Glomerular visceral epithelial cell (primary cell): ENCODE measurements around the gene ITPK1.
"Not testable (repeated sequence)": the region's sequence is repeated elsewhere in the genome, so short reads cannot be mapped to it uniquely, and the experiment has no call there.

Experiments used
- DNase-seq: peaks from one replicate; pipeline ENCODE4 v3.0.0-alpha.2; 2016; ENCODE audit errors: extremely low spot score

ITPK1 gene

DNA sequence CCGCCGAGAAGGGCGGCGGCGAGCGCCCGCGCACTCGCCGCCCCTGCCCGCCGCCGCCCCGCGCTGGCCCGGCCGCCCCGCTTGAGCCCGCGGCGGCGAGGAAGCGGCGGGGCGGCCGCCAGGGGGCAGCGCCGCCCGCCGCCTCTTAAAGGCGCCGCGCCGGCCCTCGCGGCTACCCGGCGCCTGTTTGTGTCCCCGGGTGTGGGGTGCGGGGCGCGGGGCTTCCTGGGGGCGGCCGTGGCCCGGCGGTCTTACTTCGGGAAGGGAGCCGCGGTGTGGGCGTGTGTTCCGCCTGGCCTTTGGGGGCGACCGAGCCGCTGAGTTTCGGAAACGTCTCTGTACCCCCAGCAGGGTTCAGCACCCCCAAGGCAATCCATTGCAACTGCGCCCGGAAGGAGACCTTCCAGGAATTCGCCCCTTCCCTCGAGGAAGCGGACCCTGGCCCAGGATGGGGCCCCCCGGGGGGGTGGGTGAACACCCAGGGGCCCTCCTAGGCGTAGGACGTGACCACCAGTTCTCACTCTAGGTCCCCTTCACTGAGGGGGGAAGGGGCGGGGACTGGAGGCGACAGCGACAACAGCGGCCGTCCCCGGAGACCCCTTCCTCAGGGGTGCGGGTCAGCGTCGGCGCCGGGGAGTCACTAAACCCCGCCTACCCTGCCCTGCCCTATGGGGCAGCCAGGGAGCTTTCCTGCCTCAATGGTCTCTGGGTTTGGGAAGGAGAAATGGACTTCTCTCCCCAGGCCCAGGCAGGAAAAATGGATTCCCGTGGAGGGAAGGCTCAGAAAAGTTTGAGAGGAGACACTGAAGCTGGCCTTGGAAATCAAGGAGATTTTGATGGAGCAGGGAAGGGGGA, at the start of gene ITPK1:
ITPK1 (minus strand) TSS at position 105 of the 855 bp plus-strand sequence. CDS start 762 bp downstream, outside the sequence.
- peak; percentile 79 for DNase-seq

DNA sequence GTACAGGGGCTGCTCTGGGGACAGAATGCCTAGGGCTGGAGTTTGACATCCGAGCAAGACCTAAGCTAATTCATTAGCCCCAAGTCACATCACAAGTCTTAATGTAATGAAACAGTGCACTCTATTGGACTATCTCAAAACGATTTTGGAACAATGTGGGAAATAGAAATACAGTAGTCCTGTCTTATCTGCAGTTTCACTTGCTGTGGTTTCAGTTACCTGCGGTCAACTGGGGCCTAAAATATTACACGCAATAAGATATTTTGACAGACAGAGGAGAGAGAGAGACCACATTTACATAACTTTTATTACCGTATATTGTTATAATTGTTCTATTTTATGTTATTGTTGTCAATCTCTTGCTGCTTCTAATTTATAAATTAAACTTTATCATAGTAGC, 47.8 kb upstream of the ITPK1 start:
- no peak for DNase-seq

DNA sequence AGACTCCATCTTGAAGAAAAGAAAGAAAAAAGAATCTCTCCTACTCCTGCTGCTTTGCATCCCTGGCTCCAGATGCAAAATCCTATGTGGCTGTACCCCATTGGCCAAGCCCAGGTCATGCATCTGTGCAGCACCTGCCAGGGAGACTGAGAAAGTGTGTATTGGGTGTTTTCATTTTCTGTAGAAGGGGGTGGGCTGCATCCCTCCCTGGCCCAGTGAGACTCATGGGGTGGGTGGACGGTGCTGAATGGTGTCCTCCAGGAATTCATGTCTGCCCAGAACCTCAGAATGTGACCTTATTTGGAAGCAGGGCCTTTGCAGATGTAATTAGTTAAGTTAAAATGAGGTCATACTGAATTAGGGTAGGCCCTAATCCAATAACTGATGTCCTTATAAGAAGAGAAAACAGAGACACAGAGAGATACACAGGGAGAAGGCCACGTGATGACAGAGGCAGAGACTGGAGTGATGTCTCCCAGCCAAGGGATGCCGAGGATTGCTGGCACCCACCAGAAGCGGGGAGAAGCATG, 45.8 kb upstream of the ITPK1 start:
- no peak for DNase-seq

DNA sequence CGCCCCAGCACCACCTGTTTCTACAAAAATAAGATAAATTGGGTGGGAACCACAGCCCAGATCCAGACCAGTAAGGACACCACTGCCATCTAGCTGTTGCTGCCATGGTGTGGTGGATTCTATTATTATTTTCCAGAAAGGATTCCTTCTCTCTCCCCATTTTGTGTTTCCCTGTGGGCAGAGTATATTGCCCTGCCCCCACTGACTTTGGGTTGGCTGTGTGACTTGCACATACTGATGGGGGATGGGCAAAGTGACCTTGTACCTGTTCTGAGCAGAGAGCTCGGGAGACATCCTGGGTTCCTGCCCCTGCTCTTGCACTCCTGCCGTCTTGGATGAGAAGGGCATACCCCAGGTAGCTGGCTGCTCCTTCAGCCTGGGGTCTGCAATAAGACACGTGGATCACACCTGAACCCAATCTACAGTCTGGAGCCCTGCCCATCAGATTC, 44.7 kb upstream of the ITPK1 start:
- peak; percentile 32 for DNase-seq

DNA sequence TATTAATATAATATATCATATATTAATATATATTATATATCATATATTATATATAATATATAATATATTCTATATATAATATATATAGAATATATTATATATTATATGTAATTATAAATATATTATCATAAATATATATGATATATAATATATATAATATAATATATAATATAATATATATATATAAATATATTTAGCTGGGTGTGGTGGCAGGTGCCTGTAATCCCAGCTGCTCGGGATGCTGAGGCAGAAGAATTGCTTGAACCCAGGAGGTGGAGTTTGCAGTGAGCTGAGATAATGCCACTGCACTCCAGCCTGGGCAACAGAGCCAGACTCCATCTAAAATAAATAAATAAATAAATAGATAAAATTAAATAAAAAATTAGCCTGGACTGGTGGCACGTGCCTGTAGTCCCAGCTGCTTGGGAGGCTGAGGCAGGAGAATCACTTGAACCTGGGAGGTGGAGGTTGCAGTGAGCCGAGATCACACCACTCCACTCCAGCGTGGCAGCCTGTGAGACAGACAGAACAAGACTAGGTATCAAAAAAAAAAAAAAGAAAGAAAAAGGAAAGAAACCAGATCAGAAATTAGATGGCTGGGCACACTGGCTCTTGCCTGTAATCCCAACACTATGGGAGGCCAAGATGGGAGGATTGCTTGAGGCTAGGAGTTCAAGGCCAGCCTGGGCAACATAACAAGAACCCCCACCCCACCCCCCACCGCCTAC, 44.1 kb upstream of the ITPK1 start:
- not testable (repeated sequence) for DNase-seq

DNA sequence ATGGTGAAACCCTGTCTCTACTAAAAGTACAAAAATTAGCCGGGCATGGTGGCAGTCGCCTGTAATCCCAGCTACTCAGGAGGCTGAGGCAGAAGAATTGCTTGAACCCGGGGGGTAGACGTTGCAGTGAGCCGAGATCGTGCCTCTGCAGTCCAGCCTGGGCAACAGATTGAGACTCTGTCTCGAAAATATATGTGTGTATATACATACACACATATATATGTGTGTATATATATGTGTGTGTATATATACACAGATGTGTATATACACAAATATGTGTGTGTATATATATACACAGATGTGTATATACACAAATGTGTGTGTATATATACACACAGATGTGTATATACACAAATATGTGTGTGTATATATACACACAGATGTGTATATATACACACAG, 42.6 kb upstream of the ITPK1 start:
- not testable (repeated sequence) for DNase-seq

DNA sequence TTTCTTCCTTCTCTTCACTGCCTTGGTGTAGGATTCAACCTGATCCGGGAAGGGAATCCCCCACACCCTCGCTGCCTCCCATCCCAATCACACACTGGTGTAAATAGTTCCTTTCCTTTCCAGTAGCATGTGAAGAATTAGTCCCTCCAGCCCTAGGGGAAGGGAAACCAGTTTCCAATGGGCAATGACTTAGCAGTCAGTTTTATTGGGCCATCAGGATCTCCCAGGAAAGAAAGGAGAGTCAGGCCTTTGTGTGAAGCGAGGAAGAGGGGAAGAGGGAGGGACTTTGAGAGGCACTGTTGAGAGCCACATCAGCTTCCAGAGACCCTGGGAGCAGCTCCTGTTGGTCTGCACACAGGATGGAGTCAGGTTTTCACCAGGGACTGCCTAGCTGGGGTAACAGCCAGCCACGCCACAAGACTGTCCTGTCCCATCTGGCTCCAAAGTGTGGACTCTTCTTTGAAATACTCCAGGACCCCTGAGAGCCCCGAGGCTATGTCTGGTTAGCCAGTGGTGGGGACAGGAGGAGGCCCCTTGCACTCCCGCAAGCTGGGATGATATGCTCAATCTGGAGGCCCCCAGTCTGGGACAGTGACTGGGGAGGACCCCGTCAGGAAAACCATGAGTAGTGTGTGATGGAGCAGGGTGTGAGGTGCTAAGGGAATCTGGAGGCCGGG, 41.1 kb upstream of the ITPK1 start:
- no peak for DNase-seq

DNA sequence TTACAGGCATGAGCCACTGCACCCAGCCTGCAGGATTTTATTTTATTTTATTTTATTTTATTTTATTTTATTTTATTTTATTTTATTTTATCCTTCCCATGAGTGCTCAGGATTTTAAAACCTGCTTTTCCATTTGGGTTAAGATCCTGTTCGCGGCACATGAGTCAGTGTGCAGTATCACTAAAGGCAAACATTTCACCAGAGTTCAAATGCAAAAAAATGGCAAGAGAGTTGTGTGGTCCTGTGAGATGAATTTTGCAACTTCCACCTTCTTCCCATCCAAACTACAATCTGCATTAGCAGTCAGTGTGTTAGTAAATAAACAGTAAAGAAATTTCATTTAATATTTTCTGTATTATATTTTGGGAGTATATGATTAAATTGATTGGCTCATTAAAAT, 39.9 kb upstream of the ITPK1 start:
- DNase-seq = no peak

DNA sequence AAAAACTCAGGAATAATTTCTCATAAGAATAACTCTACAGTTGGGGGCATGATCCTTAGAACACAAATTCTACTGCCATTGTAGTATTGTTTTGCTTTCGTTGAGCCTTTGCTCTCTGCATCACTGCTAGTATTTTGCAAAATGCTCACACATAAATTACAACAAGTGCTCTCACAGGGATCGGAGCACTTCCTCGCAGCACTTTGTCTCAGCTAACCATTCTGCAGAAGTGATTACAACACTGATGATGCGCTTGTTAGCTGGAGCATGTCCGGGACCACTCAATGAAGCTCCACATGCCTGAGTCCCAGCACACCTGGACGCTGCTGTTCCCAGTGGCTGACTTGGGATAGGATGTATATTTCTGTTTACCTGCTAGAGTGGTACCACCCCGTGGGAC, 37.4 kb upstream of the ITPK1 start:
- no peak for DNase-seq

DNA sequence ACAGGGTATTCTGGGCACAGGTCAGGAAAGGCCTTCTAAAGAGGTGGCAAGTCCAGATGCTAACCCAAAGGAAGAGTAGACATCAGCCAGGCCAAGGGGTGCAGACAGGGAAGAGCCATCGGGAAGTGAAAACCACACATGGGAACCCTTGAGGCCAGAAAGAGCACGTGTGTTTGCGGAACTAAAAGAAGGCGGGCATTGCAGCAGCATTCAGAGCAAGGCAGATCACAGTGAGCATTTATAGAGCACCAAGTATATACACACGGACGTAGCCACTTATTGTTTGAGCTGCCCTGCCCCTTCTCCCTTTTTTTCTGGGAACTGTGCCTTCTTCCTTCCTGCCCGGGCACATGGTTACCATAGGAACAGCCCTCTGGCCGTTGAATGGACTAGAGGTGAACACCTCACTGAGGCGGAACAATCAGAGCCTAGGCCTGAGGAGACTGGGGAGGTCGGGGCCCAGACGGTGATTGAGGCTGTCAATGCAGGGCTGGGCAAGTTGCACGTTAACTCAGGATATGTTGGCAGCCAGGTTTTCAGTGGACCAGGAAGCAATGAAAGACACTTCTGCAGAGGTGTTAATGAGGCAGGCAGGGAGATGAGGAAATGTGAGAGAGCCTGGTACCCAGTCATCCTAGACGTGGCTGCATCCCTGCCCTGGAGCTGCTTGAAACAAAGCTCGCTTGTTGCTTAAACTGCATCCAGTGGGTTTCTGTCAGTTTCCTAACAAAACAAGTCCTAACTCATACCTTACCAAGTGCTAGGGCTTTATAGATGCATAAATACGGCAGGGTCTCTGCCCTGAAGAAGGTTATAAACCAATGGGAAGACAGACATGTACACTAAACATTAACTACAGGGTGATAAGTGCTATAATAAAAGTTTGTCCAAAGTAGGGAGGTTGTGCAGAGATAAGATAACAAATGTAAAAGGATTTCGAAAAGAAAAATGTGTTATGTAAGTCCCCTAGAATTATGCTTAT, 34.8 kb upstream of the ITPK1 start:
- peak; percentile 17 for DNase-seq

DNA sequence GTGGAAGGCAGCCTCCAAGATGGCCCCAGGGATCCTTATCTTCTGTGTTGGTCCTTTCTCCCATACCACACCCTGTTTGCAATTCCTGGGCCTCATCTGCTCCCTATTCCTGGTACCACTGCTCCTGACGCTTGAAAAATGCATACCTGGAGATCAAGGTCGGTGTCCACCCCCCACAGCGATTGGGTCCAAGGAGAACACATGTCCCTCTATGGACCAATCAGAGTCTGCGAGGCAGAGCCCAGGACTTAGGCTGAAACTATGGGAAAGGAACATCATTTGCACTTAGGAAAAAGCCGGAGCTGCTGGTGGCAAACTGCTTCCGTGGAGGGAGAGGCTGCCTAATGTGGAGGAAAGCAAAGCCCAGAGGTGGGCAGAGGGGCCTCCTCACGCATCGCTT, 33.3 kb upstream of the ITPK1 start:
- no peak for DNase-seq

DNA sequence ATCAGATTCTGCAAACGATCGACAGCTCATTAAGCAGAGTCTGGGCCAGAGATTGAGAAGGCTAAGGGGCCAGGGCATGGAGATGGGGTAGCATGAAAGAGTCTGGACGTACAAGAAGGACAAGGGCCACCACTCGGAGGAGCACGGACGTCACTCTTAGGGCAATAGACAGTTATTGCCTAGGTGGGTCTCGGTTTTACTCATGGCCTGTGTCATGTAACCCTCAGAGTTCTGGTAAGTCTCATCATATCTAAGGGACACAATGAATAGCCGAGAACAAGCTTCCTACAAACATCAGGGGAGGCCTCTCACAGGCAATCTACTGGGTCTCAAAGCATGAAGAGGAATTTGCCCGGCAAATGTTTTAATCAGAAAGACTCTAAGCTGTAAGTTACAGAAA, 30.4 kb upstream of the ITPK1 start:
- DNase-seq = no peak

DNA sequence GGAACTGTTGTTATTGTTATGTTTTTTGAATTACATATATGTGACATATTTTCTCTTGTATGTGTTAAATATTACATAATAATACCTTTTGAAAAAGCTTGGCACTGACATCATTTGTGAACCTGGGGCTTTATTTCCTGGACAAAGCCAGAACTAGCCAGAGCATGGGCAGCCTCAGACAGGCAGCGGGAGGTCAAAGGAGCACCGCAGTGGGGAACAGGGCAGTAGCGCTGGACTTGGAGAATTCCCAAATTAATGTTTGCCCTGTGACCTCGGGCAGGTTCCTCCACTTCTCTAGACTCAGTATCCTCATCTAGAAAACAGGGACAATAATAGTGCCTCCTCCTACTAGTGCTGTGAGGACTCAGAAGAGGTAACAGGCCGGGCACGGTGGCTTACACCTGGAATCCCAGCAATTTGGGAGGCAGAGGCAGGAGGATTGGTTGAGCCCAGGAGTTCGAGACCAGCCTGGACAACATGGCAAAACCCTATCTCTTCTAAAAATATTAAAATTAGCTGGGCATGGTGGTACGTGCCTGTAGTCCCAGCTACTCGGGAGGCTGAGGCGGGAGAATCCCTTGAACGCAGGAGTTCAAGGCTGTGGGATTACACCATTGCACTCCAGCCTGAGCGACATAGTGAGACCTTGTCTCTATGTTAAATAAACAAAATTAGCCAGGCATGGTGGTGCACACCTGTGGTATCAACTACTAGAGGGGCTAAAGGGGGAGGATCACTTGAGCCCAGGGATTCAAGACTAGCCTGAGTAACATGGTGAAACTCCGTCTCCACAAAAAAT, 27.3 kb upstream of the ITPK1 start:
- DNase-seq = no peak

DNA sequence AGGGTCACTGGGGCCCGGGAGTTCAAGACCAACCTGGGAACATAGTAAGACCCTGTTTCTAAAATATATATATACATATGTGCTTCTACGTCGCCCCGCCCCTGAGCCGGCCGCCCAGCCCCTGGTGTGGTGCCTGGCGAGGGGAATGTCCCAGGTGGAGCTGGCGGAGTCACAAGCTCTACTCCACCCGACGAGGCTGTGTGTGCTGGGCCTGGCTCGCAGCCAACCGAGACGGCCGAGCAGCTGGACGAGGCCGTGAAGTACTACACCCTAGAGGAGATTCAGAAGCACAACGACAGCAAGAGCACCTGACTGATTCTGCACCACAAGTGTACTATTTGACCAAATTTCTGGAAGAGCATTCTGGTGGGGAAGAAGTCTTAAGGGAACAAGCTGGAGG, 22.1 kb upstream of the ITPK1 start:
- DNase-seq = no peak

DNA sequence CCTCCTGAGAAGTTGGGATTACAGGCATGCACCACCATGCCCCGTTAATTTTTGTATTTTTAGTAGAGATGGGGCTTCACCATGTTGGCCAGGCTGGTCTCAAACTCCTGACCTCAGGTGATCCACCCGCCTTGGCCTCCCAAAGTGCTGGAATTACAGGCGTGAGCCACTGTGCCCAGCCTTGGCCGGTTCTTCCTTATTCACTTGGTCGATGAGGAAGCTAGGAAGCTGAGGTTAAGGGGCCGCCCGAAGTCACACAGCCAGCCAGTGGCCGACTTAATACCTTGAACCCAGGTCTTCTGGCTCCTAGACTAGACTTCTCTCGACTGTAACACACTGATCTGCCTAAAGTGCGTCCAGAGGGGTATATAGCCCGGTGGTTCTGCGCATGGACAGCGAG, 20.8 kb upstream of the ITPK1 start:
- not testable (repeated sequence) for DNase-seq

DNA sequence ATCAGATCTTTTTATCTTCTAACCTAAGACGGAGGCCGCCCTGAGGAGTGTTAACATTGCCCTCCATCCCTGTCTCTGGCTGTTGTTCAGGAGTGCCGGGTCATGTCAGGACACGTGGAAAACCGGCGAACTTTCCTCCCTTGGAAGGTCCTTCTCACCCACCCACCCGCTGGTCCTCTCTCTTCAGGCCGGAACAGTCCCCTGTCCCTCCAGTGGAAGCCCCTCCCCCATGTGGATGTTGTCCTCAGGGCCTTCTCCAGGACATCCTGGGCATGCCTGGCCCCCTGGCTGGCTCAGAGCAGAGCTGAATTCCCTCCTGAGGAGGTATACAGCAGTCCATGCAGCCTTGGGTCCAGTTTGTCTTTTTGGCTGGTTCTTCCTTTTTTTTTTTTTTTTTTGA, 20.3 kb upstream of the ITPK1 start:
- DNase-seq = no peak

DNA sequence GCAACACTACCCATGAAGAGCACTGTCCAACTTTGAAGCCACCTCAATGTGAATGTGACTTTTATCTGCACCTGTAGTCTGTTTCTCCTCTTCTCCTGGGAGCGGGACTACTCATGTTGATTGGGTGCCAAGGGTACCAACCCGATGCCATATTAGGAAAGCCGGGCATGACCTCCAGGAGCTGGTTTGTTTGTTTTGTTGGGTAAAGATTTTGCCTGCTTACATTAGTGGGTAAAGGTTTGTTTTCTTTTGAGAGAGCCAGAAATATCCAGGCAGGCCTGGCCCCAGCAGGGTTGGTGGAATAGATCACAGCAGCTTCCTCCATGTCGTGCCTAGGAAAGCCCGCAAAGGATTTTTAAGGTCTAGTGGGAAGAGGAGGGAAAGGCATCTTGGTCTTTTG, 19.7 kb upstream of the ITPK1 start:
- no peak for DNase-seq

DNA sequence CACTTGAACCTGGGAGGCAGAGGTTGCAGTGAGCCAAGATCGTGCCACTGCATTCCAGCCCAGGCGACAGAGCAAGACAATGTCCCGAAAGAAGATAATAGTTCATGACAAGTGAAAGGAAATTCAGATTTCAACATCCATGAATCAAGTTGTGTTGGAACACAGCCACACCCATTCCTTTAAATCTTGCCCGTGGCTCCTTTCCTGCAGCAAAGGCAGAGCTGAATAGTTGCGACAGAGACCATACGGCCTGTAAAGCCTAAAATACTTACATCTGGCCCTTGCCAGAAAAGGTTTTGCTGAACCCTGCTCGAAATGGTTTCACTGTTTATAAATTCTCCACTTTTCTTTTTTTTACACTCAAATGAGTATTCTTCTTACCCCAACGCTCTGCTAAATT, 17.7 kb upstream of the ITPK1 start:
- DNase-seq = no peak

DNA sequence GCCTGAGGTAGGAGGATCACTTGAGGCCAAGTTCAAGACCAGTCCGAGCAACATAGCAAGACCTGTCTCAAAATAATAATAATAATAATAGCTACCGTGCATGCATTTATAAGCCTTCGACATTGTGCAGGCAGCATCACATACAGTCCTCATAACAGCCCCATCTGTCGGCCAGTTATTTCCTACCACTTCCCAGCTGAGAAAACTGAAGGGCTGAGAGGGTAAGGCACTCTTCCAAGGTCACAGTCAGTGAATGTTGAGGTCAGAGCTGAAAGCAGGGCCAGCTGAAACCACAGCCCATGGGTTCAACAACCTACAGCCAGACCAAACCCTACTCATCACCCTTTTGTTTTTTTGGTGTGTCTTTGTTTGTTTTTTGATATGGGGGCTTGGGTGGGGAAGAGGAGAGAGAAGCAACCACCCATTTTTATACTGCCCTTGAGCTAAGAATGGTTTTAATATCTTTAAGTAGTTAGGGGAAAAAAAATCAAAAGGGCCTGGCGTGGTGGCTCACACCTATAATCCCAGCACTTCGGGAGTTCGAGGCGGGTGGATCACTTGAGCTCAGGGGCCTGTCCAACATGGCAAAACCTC, 16.8 kb upstream of the ITPK1 start:
- peak; percentile 37 for DNase-seq
